HG02759 (cell line): ENCODE data around the gene GLIS1.
"Not testable (repeated sequence)": the region's sequence is repeated elsewhere in the genome, so short reads cannot be mapped to it uniquely, and the experiment has no call there.

ENCODE experiments used
- ATAC-seq: cut with Tn5 transposase; IDR thresholded peaks from one replicate; pipeline ENCODE4 v1.9.1; 2021; ENCODE audit warnings: mild to moderate bottlenecking, moderate library complexity; ENCODE audit not compliant: unreplicated experiment

GLIS1 gene

DNA sequence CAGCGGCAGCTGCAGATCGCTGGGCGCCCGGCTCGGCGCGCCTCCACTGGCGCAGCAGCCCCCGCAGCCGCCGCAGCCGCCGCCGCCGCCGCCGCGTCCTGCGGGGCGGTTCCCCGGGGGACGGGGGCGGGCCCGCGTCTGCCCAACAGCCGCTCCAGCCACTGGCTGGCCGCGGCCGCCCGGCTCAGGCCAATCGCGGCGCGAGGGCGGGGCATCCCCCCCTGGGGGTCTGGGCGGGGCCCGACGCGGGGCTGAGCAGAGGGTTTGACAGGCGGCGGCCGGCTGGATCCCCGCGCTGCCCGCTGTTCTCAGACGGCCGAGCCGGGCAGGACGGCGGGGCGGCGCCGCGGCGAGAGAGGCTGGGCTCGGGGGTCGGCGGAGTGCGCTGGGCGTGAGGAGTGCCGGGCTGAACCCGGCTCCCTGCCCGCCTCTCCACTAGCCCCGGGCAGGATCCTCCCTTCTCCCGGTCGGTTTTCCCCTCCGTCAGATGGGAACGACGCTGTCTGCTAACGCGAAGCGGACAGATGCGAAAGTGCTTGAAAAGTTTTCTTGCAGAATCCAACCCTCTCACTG, at the start of gene GLIS1:
Gene GLIS1, minus strand, starts transcription at position 56 of the 573 bp plus-strand sequence. CDS start 1,100 bp downstream, outside the sequence.
- peak; percentile 98 for ATAC-seq

DNA sequence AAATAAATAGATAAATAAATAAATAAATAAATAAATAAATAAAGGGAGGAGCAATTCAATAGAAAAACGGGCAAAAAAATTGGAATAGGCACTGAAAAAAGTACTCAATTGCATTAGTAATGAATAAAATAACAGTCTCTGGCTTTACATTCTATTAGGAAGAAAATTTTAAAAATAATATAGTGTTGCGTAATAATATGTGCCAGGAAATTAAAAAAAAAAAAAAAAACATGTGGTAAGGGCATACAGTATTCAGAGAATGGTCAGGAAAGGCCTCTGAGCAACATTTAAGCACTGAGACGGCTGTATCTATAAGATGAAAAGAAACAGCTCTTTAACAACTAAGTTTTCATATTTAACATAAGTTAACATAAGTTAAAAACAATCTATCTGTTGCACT, 48.7 kb upstream of the GLIS1 start:
- no peak for ATAC-seq

DNA sequence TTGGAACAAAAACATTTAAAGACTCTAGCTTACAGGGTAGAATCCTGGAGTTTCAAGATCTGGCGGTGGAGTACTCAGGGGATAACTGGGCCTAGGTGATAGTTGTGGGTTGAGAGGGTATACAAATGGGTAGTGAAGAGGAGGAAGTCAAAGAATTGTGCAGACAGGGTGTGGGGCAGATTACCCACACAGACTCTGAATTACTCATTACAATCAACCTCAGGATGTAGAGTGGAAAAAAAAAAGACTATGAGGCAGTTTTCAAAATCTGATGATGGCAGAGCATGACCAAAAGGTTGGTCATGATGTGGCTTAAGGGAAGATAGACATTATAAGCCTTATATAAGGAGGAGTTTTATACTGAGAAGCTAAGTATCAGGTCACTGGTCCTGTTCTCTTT, 44.1 kb upstream of the GLIS1 start:
- no peak for ATAC-seq

DNA sequence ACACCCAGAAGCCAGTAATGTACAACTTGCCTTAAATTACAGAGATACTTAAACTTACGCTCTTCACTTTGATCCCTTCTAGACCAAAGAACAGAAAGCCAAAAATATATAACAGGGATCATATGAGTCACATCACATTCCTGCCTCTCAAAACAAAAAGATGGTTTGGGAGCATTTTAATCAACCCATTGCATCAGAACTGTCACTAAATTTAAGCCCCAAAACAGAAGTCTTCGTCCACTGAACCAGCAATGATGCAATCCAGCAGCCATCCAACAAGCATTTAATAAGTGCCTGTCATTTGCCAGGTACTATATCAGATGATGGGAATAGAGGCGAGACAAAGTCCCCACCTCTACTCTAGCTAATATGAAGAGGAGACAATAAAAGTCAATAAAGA, 42.7 kb upstream of the GLIS1 start:
- no peak for ATAC-seq

DNA sequence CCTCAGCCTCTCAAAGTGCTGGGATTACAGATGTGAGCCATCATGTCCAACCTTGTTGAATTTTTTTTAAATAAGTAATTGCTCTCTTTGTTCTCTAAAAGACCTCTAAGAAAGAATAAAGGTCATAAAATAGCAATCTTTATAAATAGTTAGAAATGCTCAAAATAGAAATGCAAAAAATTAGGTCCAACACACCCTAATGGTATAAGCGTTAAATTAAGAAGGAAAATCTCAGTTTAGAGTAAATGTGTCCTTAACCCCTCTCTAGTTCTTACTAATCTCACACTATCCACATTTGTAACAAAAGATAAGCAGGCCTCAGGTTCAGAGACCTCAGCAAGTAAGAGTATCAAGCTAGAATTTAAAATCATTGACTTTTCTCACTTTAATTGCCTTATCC, 38.3 kb upstream of the GLIS1 start:
- no peak for ATAC-seq

DNA sequence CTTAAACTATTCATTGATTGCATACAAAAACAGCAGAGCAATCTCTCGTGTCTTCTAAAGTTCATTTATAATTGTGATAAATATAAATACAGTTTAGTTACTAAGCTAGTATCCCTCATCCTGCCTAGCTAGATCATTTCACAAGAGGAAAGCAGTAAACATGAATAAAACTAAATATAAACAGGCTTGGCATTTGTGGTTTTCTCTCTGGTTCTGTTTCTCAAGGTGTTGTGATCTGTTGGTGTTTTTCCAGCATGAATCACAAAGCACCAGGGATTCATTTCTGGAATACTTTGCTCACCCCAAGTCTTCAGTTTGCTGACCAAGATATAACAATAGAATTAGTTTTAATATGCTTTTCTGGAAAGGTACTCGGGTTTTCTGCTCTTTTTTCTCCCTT, 32.7 kb upstream of the GLIS1 start:
- no peak for ATAC-seq

DNA sequence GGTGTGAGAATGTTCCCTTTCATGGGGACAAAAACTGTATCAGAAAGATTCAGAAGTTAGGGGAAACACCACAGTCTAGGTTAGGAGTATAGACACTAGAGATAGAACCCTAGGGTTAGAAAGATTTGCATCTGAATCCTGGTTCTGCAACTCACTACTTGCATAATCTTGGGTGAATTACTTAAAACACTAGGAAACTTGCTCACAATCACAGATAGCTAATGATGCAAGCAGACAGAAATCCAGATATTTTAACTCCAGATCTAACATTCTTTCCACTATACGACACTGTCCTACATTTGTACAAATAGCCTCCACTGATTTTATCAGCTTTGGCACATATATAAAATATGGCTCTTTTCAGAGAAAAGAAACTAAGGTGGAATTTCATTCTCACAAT, 30.8 kb upstream of the GLIS1 start:
- ATAC-seq, result no peak

DNA sequence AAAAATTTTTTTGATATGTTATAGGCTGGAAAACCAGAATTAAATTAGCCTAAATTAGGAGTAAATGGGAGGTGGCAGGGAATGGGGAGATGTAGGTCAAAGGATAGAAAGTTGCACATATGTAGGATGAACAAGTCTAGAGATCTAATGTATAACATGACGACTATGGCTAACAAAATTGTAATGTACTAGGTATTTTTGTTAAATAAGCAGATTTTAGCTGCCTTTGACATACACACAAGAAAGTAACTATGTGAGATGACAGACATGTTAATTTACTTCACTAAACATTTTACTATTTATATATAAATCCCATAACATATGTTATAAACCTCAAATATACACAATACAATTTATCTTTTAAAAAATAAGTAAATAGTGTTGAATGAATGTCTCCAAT, 30.2 kb upstream of the GLIS1 start:
- ATAC-seq, result no peak

DNA sequence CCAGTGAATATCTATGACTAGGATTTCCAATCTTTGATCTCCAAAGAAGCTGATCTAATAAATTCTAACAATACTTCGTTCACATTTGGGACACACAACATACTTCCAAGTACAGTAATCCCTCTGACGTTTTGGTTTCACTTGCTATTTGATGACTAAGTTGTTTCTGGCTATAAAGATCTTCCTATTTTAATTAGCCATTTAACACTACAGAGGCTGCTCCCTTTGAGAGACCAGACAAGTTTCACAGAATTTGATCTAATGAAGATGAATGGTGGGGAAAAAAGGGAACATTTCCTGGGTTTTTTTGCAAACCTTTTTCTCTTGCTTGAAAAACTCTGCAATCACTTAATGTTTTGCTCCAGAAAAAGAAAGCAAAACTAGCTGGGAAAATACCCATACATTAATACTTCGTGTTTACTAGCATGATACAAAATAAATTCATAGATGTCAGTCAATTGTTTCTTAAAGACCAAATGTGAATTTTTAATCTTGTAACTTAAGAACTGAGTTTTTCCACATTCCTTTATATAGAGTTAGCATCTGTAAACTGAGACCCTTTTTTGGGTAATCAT, 28.0 kb upstream of the GLIS1 start:
- no peak for ATAC-seq

DNA sequence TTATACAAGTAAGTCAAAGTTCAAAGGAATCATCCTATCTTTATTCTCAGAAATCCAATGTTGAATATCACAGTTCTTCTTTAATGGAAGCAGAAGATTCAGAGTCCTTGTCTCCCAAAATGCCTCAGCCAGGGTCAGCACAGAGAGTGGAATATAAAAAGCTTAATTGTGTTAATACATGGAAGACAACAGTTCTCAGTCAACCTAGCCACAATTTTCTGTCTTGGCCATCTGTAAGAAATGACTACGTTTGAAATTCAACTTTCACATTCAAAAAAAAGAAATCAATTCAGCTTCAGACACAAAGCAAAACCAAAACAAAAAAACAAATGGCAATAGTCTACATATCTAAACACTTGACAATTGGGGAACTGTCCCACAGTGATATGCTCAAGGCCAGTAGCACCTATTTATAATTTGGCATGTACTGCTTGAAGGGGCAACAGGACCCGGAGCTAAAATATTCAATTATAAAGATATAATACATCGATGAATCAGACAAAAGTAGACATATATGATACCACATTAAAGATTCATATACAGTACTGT, 27.3 kb upstream of the GLIS1 start:
- ATAC-seq, result no peak

DNA sequence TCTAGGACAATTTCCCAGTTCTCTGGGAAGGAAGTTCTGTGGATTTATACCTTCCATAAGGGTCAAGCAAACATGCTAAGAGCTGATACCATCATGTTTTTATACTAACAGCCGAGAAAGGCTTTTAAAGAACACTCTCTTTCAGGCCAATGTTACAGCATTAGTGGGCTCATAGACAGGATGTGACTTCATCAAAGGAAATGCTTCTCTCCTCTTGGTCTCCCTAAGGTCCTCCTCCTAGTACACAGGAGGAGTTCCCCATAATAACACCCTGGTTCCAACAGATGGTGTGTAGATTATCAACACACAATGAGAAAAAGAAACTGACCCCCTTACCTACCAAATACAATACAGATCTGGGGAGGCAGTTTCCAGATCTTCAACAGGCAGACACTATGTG, 26.7 kb upstream of the GLIS1 start:
- no peak for ATAC-seq

DNA sequence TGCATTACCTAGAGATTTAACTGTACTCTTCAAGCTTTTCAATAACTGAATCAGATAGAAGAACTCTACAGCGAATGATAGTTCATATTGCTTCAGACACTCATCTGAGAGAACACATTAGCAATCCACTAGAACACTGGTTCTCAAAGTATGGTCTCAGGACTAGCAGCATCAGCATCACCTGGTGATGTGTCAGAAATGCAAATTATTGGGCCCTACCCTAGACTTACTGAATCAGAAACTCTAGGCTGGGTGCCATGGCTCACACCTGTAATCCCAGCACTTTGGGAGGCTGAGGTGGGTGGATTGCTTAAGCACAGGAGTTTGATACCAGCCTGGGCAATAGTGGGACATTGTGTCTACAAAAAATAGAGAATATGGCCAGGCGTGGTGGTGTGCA, 24.9 kb upstream of the GLIS1 start:
- ATAC-seq, result no peak

DNA sequence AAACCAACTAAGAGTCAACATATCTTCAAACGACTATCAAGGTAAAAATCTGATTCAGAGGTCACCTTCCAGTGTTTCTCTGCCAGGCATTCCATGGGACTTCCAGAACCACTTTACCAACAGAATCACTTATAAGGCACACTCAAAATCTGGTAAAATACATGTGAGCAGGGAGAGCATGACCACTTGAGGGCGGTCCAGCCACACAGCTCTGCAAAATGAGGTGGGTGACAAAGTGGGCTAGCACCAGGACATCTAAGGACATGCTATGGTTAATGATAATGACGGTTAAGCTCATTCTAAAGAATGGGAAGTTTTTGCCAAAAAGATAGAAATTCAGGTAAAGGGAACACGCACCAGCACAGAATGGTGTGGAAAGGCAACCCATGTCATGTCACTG, 24.5 kb upstream of the GLIS1 start:
- ATAC-seq, result no peak

DNA sequence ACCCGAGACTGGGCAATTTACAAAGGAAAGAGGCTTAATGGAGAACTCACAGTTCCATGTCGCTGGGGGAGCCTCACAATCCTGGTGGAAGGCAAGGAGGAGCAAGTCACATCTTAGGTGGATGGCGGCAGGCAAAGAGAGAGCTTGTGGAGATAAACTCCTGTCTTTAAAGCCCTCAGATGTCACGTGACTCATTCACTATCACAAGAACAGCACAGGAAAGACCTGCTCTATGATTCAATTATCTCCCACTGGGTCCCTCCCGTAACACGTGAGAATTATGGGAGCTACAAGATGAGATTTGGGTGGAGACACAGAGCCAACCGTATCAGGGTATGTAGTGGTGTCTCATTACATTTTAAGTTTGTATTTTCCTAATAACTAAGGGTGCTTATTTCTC, 21.5 kb upstream of the GLIS1 start:
- ATAC-seq, result not testable (repeated sequence)

DNA sequence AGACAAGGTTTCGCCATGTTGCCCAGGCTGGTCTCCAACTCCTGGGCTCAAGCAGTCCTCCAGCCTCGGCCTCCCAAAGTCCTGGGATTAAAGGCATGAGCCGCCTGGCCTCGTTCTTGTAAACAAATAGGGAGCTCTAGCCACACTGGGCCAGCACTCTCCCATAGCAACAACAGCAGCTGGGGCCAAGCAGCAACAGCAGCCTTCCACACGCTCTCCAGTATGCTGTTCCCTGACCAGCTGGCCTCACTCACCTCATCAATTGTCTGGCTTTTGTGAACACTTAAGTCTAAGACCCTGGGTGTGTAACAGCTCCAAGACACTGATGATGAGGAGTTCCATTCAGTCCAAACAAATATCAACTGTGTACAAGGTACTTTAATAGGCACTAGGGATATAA, 16.9 kb upstream of the GLIS1 start:
- ATAC-seq, result no peak

DNA sequence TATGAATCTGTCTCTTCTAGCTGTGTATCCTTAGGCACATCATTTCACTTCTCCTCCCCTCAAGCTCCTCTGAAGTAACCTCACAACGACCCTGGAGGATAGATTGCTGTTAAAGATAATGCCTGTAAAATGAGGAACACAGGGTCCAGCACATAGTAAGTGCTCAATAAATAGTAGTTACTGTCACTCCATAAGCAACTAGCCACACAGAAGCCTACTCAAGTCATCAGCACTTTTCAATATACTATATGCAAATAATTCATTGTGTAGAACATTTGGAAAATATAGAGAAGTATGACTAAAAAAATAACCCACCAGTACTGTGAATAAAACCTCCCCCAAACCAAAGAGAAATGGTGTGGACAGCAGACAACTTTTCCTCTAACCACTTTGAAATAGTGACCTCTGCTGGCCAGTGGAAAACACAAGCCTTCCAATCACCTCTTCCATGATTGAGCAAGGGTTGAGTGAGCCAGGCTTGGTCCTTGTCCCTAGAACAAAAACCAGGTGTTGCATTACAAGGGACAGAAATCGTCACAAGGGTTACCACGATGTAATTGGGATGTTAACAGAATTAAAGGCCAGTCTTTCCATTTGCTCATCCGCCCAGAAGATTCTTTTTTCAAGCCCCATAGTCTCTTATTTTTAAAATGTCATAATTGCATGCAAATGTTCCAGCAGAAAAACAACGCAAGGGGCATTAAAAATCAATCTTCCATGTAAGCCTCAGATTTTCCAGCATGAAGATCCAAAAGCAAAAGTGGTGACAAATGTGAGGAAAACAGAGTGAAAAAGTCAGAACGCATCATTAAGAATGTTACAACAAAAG, 15.7 kb upstream of the GLIS1 start:
- no peak for ATAC-seq

DNA sequence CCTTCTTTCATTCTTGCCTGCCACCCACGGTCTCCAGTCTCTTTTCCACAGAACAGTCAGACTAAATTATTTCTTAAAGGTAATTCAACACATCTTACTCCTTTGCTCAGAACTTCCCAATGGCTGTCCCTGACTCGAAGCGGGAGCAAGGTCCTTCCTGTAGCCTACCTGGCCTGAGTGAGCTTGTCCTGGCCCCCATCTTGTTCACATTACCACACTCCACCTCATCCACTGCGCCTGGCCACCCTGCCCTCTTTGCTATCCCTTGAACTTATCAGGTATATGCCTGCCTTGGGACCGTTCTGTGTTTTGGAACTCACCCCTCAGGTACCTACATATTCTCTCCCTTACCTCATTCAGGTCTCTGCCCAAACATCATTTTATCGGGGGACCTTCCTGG, 13.3 kb upstream of the GLIS1 start:
- no peak for ATAC-seq

DNA sequence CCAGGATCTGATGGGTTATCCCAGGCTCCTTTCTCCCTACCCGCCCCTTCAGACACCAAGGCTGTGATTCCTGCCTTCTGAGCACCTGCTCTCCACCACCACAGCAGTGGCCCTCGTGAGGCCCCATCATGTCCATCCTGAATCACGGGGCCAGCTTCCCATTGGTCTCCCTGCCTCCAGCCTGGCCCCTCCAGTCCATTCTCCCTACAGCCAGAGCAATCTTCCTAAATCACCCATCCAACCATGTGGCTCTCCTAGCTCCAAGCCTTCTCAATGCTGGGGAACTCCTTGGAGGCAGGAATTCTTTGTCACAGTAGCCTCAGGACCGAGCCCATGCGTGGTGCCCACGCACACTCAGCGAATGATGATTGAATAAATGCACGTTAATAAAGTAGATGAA, 8.9 kb upstream of the GLIS1 start:
- no peak for ATAC-seq

DNA sequence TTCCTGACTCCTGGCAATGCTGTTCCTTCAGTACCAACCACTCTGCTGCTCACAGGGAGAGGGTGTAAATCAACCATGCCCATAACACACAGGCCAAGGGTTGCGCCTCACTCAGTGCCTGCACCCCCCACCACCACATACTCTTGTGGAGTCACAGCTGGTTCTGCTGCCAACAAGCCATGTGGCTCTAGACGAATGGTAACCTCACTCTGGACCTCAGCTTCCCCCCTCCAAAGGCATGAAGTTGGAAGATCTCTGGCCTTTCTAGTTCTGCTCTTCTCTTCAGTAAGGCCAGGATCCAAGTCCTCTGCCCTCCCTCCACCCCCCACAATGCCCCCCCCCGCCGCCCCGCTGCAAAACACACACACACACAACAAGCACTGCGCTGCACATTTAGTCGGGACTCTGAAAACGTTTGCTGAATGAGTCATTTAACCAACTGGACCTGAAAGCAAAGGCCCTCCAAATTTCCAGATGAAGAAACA, 1.7 kb upstream of the GLIS1 start:
- ATAC-seq, result no peak

DNA sequence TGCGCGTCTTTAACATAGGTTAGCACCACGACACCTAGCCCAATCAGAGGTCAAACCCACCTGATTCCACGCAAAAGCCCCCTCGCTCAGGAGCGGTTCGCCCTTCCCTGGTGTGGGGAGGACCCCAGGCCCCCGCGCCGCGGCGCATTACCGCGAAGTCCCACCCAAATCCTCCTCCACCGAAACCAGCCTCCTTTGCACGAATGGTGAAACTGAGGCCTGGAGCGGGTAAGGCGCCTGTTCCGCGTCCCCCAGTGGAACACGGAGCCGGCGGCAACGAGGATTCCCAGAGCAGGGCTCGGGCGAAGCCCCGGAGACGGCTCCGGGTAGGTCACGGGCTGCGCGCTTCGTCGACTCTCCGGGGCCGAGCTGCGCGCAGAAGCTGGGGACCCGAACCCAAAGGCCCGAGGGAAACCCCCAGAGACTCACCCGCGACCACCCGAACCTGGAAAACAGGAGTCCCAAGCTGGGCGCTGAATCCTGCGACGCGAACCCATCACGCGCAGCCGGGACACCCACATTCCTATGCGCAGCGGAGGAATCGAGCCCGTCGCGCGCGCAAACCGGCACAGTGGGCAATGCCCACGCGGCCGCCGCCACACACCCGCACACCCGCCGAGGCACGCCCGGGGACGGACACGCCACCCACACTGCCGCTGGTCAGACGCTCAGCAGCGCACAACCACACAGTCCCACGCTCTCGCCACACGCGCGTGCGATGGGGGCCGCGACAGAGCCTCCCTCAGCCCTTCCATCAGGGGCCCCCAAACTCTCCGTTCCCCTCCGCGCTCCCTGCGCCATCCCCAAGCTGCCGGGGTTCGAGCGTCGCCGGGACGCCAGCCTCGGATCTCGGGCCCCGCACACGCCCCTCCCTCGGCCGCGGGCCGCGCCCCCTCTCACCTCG, 507 bp downstream of the GLIS1 start:
- ATAC-seq, result no peak

DNA sequence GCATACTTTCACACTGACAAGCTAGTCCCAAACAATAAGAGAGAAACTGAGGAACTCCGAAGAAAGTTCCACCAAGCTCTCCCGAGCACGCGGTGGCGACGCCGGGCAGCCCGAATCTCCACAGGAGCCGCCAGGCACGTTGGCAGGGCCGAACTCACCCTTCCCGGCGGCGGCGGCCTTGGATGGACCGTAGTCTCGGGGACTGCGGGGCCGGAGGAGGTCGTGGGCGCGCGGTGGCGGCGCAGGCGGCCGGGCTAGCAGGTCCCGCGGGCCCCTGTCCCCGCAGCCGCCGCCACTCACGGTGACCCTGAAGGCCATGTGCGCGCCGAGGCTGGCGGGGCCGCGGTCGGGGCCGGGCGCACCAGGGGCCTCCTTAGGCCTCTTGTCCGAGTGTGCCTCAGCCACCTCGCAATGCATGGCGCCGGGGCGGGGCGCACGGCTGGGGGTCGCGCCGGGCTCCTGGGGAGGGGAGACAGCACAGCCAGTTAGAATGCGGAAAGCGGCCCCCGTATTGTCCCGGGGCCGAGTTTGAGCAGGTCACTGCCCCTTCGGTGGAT, 1.2 kb downstream of the GLIS1 start:
- no peak for ATAC-seq
